SU-DHL-6 (cell line): Measurements from ENCODE around the gene FBXO47.

ENCODE experiments used
- EZH2phosphoT487 ChIP-seq: fragments of 200-600 bp; sonication (generic), shearing (Covaris generic); conservative IDR thresholded peaks from 2 replicates; pipeline ENCODE4 v1.6.1; 2018; ENCODE audit warnings: mild to moderate bottlenecking, antibody characterized with exemption, low read length, moderate library complexity, mixed read lengths
- TF ChIP-seq, protein P1 (sequence below): fragments of 200-600 bp; sonication (generic); IDR thresholded peaks from one replicate; pipeline ENCODE4 v1.5.1; 2017; ENCODE audit warnings: antibody characterized with exemption, mild to moderate bottlenecking, low read length, moderate library complexity; ENCODE audit not compliant: insufficient read depth, poor library complexity, severe bottlenecking

DNA sequence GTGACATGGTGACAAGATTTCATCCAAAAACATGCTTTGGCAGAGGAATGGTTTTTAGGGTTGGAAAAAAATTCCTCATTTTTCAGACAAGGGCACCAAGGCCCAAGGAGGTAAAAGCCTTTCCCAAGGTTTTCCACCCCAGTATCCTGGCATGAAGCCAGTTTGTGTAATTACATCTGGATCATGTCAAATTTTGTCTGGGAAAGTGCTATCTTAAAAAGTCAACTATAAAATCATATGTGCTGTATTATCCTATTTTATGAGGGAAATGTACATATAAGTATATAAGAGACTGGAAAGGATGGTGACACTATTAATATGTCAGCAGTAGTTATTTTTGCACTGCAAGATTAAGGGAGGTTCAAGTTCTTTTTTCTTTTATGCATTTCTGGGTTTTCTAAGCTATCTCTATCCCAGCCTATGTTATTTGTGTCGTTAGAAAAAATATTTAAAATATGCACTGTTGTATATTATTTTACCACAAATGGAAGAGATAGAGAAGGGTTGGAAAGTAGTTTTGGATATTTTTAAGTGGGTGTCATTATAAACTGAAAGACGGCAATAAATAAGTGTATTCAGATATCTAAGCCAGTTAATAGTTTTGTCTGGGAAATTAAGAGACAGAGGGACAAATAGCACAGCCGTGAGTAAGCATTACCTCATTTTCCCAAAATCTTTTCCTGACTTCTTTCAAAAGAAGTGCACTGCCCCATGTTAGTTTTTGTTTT, 13.5 kb upstream of the FBXO47 start:
- TF ChIP-seq, protein P1, sequence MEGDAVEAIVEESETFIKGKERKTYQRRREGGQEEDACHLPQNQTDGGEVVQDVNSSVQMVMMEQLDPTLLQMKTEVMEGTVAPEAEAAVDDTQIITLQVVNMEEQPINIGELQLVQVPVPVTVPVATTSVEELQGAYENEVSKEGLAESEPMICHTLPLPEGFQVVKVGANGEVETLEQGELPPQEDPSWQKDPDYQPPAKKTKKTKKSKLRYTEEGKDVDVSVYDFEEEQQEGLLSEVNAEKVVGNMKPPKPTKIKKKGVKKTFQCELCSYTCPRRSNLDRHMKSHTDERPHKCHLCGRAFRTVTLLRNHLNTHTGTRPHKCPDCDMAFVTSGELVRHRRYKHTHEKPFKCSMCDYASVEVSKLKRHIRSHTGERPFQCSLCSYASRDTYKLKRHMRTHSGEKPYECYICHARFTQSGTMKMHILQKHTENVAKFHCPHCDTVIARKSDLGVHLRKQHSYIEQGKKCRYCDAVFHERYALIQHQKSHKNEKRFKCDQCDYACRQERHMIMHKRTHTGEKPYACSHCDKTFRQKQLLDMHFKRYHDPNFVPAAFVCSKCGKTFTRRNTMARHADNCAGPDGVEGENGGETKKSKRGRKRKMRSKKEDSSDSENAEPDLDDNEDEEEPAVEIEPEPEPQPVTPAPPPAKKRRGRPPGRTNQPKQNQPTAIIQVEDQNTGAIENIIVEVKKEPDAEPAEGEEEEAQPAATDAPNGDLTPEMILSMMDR, result no peak
- no peak for TF ChIP-seq EZH2phosphoT487
